K562 treated with DMSO at 1 percent for 12 hours (cell line): ENCODE data around the gene PCGF1. TPM values are rescaled to one million over a fixed set of nuclear protein-coding genes. Genes with fewer than 3 reads are reported as not detected.

ENCODE experiments used
- total RNA-seq: library from RNA; unstranded; fragments of 300-600 nt; gene quantifications from 2 replicates; pipeline ENCODE4 v1.2.3, GENCODE V29; 2022; ENCODE audit not compliant: insufficient read depth

Gene PCGF1
- 26.0 and 26.8 TPM in 2 replicates for total RNA-seq

DNA sequence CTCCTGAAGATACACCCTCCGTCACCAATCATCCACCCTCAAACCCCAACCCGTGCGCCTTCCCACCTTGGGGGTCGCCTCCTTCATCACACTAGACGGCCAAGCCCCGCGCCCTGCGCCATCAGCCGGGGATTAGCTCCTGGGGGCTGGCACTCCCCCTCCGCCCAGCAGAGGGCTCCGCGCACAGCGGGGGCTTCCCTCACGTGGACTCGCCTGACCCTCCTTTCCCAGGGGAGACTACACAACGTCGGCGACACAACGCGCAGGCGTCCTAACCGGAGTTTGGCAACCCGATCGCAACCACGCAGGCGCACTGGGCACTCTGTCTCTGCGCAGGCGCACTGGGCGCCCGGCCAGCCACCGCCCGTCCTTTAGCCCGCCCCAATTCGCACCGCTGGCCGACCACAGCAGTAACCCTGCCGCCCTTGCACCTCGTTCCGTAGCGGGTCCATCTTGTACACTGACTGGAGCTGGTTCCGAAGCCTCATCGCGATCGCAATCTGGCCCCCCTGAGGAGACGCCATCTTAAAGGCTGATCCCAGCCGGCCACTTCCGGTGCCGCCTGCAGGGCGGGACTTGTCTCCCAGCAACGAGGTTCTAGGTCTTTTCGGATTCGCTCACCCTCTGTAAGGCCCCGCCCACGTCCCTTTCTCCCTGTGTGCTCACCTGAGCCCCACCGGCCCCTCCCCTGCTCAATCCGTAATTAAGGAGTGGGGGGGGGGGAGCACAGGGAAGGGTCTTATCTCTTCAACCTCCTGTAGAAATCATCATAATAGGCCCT, at the start of gene PCGF1:
TSS of gene PCGF1 (minus strand) at position 551 of the 781 bp plus-strand sequence. CDS start at position 524, 27 bp downstream.

DNA sequence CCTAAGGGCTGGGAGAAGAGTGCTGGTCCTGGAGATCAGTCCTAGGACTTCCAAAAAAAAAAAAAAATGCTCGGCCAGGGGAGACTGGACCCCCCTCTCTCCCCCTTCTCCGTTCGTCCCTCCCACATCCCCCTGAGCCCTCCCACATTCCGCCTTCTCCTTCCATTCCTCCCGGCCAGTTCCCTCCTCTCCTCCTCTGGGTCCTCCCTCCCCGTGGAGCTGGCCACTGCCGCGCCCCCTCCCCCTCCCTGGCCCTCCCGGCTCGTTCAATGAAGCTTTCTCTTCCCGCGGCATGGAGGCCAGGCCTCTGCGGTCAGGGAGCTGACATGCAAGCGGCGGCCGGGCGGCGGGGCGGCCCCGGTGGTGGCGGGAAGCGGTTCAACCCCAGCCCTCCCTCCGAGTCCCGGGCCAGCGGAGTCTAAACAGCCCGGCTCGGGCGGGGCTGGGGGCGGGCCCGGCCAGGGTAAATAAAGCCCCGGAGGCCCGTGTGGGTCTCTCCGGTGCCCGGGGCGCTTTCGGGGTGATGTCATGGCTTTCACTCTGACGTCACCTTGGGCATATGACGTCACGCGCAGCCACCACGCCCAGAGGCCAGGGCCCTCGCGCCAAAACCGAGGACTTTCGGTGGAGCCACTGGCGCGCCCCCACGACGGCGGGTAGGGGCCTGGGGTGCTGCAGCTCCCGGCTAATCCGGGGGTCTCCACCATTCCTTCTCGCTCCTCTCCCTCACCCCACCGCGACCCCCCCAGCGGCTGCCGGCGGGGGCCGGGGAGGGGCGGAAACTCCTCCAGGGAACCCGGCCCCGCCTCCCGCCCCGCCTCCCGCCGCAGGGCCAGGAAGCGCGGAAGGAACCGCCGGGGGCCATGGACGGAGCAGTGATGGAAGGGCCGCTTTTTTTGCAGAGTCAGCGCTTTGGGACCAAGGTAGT, 46.7 kb upstream of the PCGF1 start, which contains the start of the genes DOK1 and LOXL3:
TSS of gene DOK1 (plus strand) at position 829 of the 928 bp plus-strand sequence. CDS start at position 864, 35 bp downstream.
TSS of gene LOXL3 (minus strand) at position 51 of the 928 bp plus-strand sequence. CDS start 1,308 bp downstream, outside the sequence.

DNA sequence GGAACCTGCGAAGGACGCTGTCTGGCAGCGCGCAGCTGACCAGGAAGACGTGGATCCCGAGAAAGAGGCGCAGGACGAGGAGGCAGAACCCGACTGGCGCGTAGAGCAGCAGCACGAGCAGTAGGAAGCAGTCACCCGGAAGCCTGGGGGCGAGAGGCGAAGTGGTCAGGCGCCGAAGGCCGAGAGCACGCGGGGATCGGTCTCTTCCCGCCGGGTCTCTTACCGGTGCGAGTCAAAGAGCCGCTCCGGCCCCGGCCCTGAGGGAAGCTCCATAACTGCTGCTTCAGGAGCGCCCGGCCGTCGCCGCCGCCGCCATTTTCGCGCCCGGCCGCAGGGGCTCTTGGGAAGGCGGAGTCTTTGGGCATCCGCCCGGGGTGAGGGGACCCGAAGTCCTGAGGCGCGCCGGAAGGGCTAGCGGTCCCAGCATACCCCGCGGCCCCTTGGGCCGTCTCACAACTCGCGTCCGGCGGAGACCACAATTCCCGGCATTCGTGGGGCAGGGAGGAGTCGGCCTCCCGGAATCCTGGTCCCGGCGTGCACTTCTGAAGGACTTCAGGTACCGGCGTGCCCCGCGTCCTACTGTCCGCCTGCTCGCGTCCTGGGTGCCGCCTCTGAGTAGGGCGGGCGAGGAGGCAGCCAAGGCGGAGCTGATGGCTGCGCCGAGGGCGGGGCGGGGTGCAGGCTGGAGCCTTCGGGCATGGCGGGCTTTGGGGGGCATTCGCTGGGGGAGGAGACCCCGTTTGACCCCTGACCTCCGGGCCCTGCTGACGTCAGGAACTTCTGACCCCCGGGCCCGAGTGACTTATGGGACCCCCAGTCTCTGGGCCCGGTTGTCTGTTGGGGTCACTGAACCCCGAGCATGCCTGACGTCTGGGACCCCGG, 22.1 kb upstream of the PCGF1 start, which contains the start of the genes AUP1 and HTRA2:
TSS of gene AUP1 (minus strand) at position 350 of the 882 bp plus-strand sequence. CDS start at position 273, 77 bp downstream.
TSS of gene HTRA2 (plus strand) at position 577 of the 882 bp plus-strand sequence. CDS start at position 651, 74 bp downstream.

DNA sequence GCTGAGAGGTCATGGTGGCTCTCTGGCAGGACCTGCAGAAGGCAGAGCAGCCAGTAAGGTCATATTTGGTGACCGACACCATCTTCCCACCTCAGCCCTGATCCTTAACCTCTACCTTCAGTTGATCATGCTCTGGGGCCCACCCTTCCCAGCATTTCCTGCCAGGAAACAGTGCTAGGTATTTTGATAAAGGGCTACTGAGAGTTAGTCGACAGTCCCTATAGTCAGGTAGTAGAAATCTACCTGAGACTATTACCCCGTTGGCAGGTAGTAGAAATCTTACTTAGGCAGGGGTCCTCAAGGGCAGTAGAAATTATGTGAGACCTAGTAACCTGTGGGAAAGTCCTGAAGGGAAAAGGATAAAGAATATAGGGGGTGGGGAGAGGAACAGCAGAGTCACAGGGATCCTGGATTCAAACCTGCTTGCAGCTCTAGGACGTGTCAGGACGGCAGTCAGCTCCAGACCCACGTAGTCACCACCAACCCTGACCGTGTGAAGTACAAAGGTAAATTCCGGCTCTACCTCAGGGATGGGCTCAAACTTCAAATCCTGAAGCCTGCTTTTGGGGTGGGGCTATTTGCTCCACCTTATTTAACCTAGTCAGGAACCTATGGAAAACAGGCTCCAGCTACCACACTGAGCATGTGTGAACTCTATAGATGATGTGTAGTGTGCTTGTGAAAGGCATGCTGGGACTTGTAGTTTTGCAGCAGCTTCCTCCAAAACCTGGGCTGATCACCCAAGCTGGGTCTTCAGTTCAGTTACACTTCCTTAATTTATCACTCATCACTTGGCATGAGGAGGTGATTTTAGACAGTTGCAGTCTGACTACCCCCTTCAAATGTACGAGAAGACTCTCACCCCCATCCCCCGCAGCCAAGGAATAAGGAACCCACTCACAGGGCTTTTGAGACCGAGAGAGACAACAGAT, 18.5 kb upstream of the PCGF1 start, which contains the start of gene DQX1:
TSS of gene DQX1 (minus strand) at position 515 of the 932 bp plus-strand sequence. CDS start at position 13, 502 bp downstream.

DNA sequence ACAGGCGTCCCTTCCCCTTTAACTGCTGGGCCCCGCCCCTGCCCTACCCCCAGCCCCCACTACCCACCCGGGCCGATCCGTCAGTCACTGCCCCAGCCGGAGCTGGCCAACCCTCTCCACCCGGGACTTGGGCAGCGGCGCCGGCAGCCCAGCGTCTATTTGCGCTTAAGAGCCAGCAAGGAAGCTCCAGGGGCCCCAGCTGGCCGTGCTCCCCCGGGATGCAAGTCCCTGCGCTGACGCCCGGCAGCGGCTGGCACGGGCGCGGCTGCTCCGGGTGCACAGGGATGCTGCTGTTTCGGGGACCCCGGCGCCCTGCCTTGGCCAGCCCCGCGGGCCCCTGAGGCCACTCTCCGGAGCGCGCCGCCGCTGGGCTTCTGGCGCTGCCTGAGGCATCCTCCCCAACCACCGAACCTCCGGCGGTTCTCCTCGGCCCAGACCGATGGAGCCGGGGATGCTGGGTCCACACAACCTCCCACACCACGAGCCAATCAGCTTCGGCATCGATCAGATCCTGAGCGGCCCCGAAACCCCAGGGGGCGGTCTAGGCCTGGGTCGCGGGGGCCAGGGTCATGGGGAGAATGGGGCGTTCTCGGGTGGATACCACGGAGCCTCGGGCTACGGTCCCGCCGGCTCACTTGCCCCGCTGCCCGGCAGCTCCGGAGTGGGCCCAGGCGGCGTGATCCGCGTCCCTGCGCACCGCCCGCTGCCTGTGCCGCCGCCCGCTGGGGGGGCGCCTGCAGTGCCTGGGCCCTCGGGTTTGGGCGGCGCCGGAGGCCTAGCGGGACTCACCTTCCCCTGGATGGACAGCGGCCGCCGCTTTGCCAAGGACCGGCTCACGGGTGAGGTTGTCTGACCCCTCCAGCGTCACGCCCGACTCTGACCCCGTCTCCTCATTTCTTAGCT, 7.1 kb upstream of the PCGF1 start, which contains the start of gene TLX2:
TSS of gene TLX2 (plus strand) at position 83 of the 903 bp plus-strand sequence. CDS start at position 440, 357 bp downstream.

DNA sequence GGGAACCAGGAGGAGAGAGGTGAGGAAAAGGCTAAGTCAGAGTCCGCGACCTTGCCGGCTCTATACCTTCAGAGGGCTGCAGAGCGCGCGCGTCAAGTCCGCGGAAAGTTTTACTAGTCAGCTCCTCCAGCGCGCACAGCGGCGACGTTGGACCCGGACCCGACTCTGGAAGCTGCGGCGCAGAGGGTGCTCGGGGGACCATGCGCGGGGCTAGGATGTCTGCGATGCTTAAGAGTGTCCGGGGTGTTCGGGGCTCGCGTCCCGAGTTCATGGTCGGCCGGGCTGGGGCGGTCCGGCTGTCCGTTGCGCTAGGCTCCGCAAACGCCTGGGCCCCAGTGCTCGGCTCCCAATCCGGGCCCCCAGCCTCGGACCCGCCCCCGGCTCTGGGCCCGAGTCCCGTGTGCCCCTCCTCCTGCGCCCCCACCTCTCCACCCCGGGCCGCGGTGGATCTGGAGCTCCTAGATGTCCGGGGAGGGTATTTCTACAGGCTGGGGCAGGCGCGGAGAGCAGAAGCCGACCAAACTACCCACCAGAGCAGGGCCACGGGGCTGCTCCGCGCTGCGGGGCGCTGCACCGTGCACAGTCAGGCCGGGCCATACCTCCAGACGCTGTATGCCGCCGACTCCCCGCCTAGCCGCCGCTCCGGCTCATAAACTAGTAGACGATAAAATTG, 8.1 kb downstream of the PCGF1 start, which contains the start of gene LBX2:
TSS of gene LBX2 (minus strand) at position 337 of the 673 bp plus-strand sequence. CDS start at position 271, 66 bp downstream.

DNA sequence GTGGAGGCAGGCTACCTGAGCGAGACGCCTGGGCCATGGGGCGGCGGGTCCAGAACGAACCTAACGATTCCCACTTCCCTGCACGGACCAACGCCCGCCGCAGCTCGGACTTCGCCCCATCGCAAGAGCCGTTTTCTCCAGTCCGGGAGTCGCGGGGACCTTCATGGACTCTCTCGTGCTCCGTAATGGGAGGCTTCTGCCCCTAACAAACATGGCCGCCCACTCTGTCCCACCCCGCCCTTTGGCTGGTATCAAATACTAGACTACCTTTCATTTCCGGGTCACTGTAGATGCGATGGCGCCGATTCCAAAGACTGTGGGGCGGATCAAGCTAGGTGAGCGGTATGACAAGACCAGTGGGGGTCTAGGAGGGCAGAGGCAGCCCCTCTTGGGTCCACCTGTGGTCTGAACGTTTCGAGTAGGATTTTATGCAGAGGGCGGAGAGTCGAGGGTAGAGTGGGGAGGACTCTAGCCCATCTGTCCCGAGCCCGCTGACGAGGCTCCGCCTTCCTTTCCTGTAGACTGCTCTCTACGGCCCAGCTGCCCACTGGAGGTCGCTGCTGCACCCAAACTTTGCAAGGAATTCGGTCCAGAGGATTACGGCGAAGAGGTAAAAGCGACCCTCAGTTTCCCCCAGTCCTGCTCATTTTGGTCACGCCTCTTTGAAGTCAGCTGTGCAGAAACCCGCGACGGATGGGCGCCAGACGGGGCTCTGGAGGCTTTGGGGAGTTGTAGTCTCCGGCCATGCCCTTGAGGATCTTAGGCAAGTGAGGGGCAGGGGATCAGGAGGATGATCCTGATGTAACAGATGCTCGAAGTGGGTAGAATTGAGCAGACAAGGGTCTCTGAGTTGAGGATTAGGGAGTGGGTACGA, 24.5 kb downstream of the PCGF1 start, which contains the start of the genes CCDC142 and TTC31:
TSS of gene CCDC142 (minus strand) at position 198 of the 874 bp plus-strand sequence. CDS start at position 37, 161 bp downstream.
TSS of gene TTC31 (plus strand) at position 281 of the 874 bp plus-strand sequence. CDS start at position 296, 15 bp downstream.

DNA sequence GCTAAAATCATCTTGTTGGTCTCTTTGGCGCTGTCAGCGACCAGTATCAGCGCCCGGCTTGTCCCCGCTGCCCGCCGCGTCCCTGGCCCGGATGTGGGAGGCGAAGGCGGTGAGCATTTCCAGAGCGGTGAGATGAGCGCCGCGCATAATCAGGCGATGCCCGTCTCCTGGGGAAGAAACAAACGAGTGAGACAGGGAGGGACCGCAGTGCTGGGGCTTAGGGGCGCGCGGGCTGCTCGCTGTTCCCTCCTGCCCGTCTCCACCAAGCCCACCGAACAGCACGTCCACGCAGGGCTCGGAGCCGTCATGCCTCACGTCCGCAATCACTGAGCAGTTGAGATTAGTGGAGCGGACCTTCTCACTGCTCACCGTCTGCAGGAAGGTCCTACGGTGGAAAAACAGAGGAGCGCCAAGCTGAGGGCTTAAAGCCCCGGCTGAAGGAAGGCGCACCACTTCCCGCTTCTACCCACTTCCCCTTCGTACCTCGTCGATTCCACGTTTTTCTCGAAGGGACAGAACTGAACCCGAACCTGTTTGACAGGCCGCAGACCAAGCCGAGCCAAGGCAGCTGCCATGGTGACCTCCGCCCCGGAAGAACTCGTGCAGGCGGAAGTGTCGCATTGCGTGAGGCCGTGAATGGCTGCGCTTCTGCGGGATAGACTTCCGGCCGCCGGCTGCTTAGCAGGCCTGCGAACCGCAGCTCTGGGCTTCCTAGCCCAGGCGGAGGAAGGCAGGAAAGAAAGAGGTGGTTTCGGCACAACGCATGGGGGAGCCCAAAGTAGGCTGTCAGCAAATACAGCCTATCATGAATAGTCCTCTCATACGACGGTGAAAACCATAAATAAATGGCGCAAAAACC, 35.2 kb downstream of the PCGF1 start, which contains the start of gene MRPL53:
TSS of gene MRPL53 (minus strand) at position 595 of the 859 bp plus-strand sequence. CDS start at position 575, 20 bp downstream.

DNA sequence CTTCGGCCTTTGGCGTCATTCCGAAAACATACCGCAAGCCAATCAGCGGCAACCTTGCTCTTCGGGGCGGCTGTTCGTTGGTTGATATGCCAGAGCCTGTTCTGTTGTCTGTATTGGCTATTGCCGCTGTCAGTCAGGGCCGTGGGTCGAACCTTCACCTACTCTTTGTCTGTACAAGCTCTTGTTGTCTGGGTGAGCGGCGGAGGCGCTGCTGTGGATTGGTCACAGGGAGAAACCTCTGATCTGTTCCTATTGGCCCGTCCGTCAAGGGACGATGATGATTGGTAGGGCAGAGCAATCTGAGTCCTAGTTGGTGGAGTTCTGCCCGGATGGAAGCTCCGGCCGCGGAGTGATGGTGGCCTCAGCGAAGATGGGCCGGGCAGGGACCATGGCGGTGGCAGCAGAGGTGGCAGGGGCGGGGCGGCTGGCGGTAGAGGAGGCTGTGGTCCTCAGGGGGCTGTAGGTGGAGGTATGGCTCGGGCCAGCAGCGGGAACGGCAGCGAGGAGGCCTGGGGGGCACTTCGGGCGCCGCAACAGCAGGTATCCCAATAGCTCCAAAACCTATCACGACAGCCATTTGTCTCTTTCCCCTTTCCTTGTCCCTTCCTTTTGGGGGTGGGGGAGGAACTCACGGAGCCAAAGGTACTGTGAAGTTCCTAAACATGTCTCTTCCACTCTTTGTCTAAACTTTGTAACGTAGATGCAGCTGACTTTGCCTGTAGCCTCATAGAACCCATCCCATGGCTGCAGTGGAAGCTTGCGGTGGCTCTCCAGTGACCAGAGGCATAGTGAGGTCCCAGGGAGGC, 49.2 kb downstream of the PCGF1 start, which contains the start of gene WBP1:
TSS of gene WBP1 (plus strand) at position 307 of the 806 bp plus-strand sequence. CDS start at position 472, 165 bp downstream.

Other genes with a start within 250 kb of the PCGF1 start
- 0.54 TPM in 1 of 2 replicates, not detected in the other for gene SLC4A5, start 164.3 kb downstream of the PCGF1 start, total RNA-seq
- 37.6 and 65.9 TPM in 2 replicates for gene DCTN1, start 127.4 kb downstream of the PCGF1 start, total RNA-seq
- 0.34 TPM in 1 of 2 replicates, not detected in the other for gene C2orf81, start 86.1 kb downstream of the PCGF1 start, total RNA-seq
- 10.1 and 19.4 TPM in 2 replicates for gene WDR54, start 86.0 kb downstream of the PCGF1 start, total RNA-seq
- 5.8 and 7.7 TPM in 2 replicates for gene RTKN, start 65.8 kb downstream of the PCGF1 start, total RNA-seq
- 5.4 and 10.6 TPM in 2 replicates for gene INO80B, start 52.6 kb downstream of the PCGF1 start, total RNA-seq
- gene WBP1, start 49.3 kb downstream of the PCGF1 start, total RNA-seq: 53.6 and 54.1 TPM in 2 replicates
- gene MOGS, start 42.3 kb downstream of the PCGF1 start, total RNA-seq: 54.2 and 80.9 TPM in 2 replicates
- gene MRPL53, start 35.0 kb downstream of the PCGF1 start, total RNA-seq: 56.6 and 70.8 TPM in 2 replicates
- 4.3 and 9.0 TPM in 2 replicates for gene CCDC142, start 24.7 kb downstream of the PCGF1 start, total RNA-seq
- 8.3 and 23.7 TPM in 2 replicates for gene TTC31, start 24.6 kb downstream of the PCGF1 start, total RNA-seq
- 8.2 and 9.1 TPM in 2 replicates for gene LBX2, start 8.1 kb downstream of the PCGF1 start, total RNA-seq
- not detected in 2 replicates for gene TLX2, start 6.8 kb upstream of the PCGF1 start, total RNA-seq
- 0.90 TPM in 1 of 2 replicates, not detected in the other for gene DQX1, start 18.5 kb upstream of the PCGF1 start, total RNA-seq
- gene AUP1, start 22.0 kb upstream of the PCGF1 start, total RNA-seq: 125 and 158 TPM in 2 replicates
- 63.8 and 75.8 TPM in 2 replicates for gene HTRA2, start 22.2 kb upstream of the PCGF1 start, total RNA-seq
- gene LOXL3, start 46.2 kb upstream of the PCGF1 start, total RNA-seq: 0.74 TPM in 1 of 2 replicates, not detected in the other
- gene DOK1, start 47.0 kb upstream of the PCGF1 start, total RNA-seq: 39.5 and 41.0 TPM in 2 replicates
- gene M1AP, start 140.6 kb upstream of the PCGF1 start, total RNA-seq: 0.51 TPM in 1 of 2 replicates, not detected in the other
- 5.5 and 11.2 TPM in 2 replicates for gene SEMA4F, start 146.6 kb upstream of the PCGF1 start, total RNA-seq